GM12872 (cell line): Measurements from ENCODE around the gene ANP32B.

ENCODE experiments used
- CTCF ChIP-seq: IDR thresholded peaks from 3 replicates; pipeline ENCODE4 v1.5.1; 2011; ENCODE audit warnings: low read depth, mild to moderate bottlenecking, low read length, moderate library complexity; ENCODE audit not compliant: insufficient read depth

ANP32B gene

GRCh38 chr9:97981846-97982682 lies 1.1 kb upstream of the ANP32B start:
- TF ChIP-seq CTCF, result no peak

- no peak for TF ChIP-seq CTCF
These were observed 547 bp downstream of the ANP32B start for GRCh38 chr9:97983589-97984187.

- TF ChIP-seq CTCF, result no peak
These were observed 1.3 kb downstream of the ANP32B start for GRCh38 chr9:97984188-97985057.

- no peak for TF ChIP-seq CTCF
These were observed 2.1 kb downstream of the ANP32B start for GRCh38 chr9:97985058-97985861.

GRCh38 chr9:97987487-97987886 lies 4.3 kb downstream of the ANP32B start:
- TF ChIP-seq CTCF, result no peak

- TF ChIP-seq CTCF, result no peak
These were observed 7.1 kb downstream of the ANP32B start for GRCh38 chr9:97990259-97990658.
